Panc1 (cell line): Measurements from ENCODE around the gene HECA. TPM values are rescaled to one million over a fixed set of nuclear protein-coding genes. Genes with fewer than 3 reads are reported as not detected.
A peak's percentile ranks its signal among the peaks of the same experiment; 100 is the strongest.
"Not testable (repeated sequence)": the region's sequence is repeated elsewhere in the genome, so short reads cannot be mapped to it uniquely, and the experiment has no call there.

Source experiments
- ATAC-seq: fragments of 200-7000 bp; cut with Tn5 transposase; 2 replicates; pipeline ENCODE4 v1.9.1; 2020; ENCODE audit warnings: mild to moderate bottlenecking, moderate library complexity
- BruUV-seq: library from RNA; stranded (reverse); fragments of 400-500 nt; replicated peaks from 2 replicates; lab custom pipeline; 2021; lab: Mats Ljungman, UMichigan
- CTCF ChIA-PET: fragments of 300-600 bp; sonication (Branson Sonifier 250); formaldehyde crosslinking; loops from one replicate; lab custom pipeline; 2022; ENCODE audit warnings: antibody characterized with exemption; lab: Charles Lee
- POLR2A ChIA-PET: fragments of 300-600 bp; sonication (Branson Sonifier 250); formaldehyde crosslinking; loops from one replicate; lab custom pipeline; 2022; ENCODE audit warnings: antibody characterized with exemption; lab: Charles Lee
- DNase-seq: peaks from one replicate; pipeline ENCODE4 v3.0.0-alpha.2; 2010; ENCODE audit warnings: low read depth, low spot score
- H3K27ac ChIP-seq: 2 replicates; pipeline ENCODE4 v1.5.1; 2011; ENCODE audit warnings: mild to moderate bottlenecking, low read length, inconsistent platforms
- H3K27me3 ChIP-seq: fragments of 200-500 bp; sonication (Bioruptor generic); 2 replicates; pipeline ENCODE4 v1.6.0; 2014; ENCODE audit warnings: low read length, inconsistent platforms; ENCODE audit not compliant: control insufficient read depth, insufficient read depth
- H3K36me3 ChIP-seq: fragments of 200-500 bp; sonication (Bioruptor generic); 2 replicates; pipeline ENCODE4 v1.5.1; 2014; ENCODE audit warnings: inconsistent platforms, mild to moderate bottlenecking, low read length, moderate library complexity; ENCODE audit not compliant: control insufficient read depth, insufficient read depth
- H3K4me1 ChIP-seq: 2 replicates; pipeline ENCODE4 v1.5.1; 2011; ENCODE audit warnings: inconsistent platforms, mild to moderate bottlenecking, low read length, moderate library complexity; ENCODE audit not compliant: control insufficient read depth, insufficient read depth
- H3K4me3 ChIP-seq, 2 experiments: 2 replicates each; pipeline ENCODE4 v1.5.1; 2011 to 2012; ENCODE audit warnings: low read depth in 2 of 2, low read length in 2 of 2, mild to moderate bottlenecking in 2 of 2, inconsistent platforms in 1 of 2, moderate library complexity in 1 of 2
- H3K9me3 ChIP-seq: fragments of 200-500 bp; sonication (Bioruptor generic); 2 replicates; pipeline ENCODE4 v1.5.1; 2014; ENCODE audit warnings: low read depth, mild to moderate bottlenecking, inconsistent platforms, low read length, moderate library complexity; ENCODE audit not compliant: control insufficient read depth, insufficient read depth
- CTCF ChIP-seq: fragments of 450-650 bp; IDR thresholded peaks from 2 replicates; pipeline ENCODE4 v1.5.1; 2017; ENCODE audit warnings: mild to moderate bottlenecking
- POLR2AphosphoS5 ChIP-seq: IDR thresholded peaks from 2 replicates; pipeline ENCODE4 v1.6.1; 2012; ENCODE audit warnings: mild to moderate bottlenecking, low read depth, low read length, moderate library complexity
- REST ChIP-seq, 2 experiments: IDR thresholded peaks; 2 replicates each; pipeline ENCODE4 v1.6.1; 2011 to 2012; ENCODE audit warnings: low read depth in 2 of 2, control low read depth in 1 of 2, low read length in 1 of 2, mild to moderate bottlenecking in 1 of 2, moderate library complexity in 1 of 2; ENCODE audit not compliant: insufficient read depth in 1 of 2
- SIN3A ChIP-seq: IDR thresholded peaks from 2 replicates; pipeline ENCODE4 v1.6.1; 2012; ENCODE audit warnings: low read depth, mild to moderate bottlenecking, low read length, moderate library complexity, borderline replicate concordance; ENCODE audit not compliant: insufficient read depth
- TCF7L2 ChIP-seq: IDR thresholded peaks from 2 replicates; pipeline ENCODE4 v1.6.1; 2011; ENCODE audit warnings: mild to moderate bottlenecking, low read depth, low read length, inconsistent platforms
- in situ Hi-C: cut with HindIII; loops from 2 replicates; pipeline ENCODE4 v1.10.0; 2016; ENCODE audit warnings: low sequenced_read_pairs, low pct_unique_long_range_greater_than_20kb
- intact Hi-C: fragments of 100-400 bp; cut with micrococcal nuclease; formaldehyde crosslinking; loops from one replicate; pipeline ENCODE4 v1.10.0; 2022; ENCODE audit not compliant: unreplicated experiment
- total RNA-seq: library from RNA; stranded (reverse); gene quantifications from one replicate; pipeline ENCODE4 v1.2.1, GENCODE V29; 2021; ENCODE audit not compliant: unreplicated experiment

Gene HECA
- total RNA-seq, 1 experiment from 2014 or later: 3.9 TPM

GRCh38 chr6:139137706-139138105 lies 2.8 kb downstream of the HECA start:
- DNase-seq (no peak), ATAC-seq (no peak)
- no peak for TF ChIP-seq TCF7L2
- TF ChIP-seq SIN3A: no peak
- no peak for TF ChIP-seq CTCF
- TF ChIP-seq REST (IDR thresholded peaks at IDR 0.05; ENCODE audit: insufficient read depth in 1 of 2, low read depth in 2 of 2, low read length in 1 of 2): no peak
- Histone ChIP-seq H3K27me3 (no peaks in the 10 kb centered on the region), H3K9me3 (no peaks in the 10 kb centered on the region), H3K36me3 (no peaks in the 10 kb centered on the region; the same call in 1 of the 2 replicates), H3K4me3 (no peak overlapping the region), H3K27ac (no peak overlapping the region), H3K4me1 (peaks cover 6% of the 10 kb centered on the region)
- ChIA-PET CTCF (no interaction called here), POLR2A (no interaction called here)
- intact Hi-C loops (no loop called here), in situ Hi-C loops (no loop called here)
- BruUV-seq: TSS peak; percentile 78

- H3K27ac ChIP-seq, BruUV-seq, H3K9me3 ChIP-seq, H3K4me3 ChIP-seq, CTCF ChIA-PET, POLR2A ChIA-PET, DNase-seq, in situ Hi-C loops, H3K4me1 ChIP-seq, intact Hi-C loops, H3K27me3 ChIP-seq, H3K36me3 ChIP-seq, ATAC-seq: not testable (repeated sequence)
These were observed 6.0 kb downstream of the HECA start for GRCh38 chr6:139140854-139141253.

GRCh38 chr6:139142262-139142661 lies 7.4 kb downstream of the HECA start:
- Histone ChIP-seq H3K4me3 (no peak overlapping the region), H3K36me3 (no peaks in the 10 kb centered on the region), H3K27ac (no peak overlapping the region), H3K4me1 (no peaks in the 10 kb centered on the region), H3K27me3 (no peaks in the 10 kb centered on the region), H3K9me3 (no peaks in the 10 kb centered on the region)
- DNase-seq (no peak), ATAC-seq (no peak)
- TF ChIP-seq TCF7L2 (no peak), POLR2AphosphoS5 (no peak), CTCF (no peak)
- in situ Hi-C loops (no loop called here), intact Hi-C loops (no loop called here)
- ChIA-PET CTCF (interaction anchor here (0.7 kb wide), 1 partner anchor 53 kb away, joined by 7 read pairs; no protein-coding TSS in a partner anchor), POLR2A (no interaction called here)
- BruUV-seq: no TSS peak
